IMR-90 (cell line): ENCODE measurements around the gene TRIM32.

Source experiments
- FOS ChIP-seq: fragments of 150-350 bp; IDR thresholded peaks from 2 replicates; pipeline ENCODE4 v1.6.1; 2016; ENCODE audit warnings: low read depth, low read length
- MAFK ChIP-seq: IDR thresholded peaks from 2 replicates; pipeline ENCODE4 v1.6.1; 2012; ENCODE audit warnings: low read depth, low read length, improper control_type of control experiment
- MAZ ChIP-seq: IDR thresholded peaks from 2 replicates; pipeline ENCODE4 v1.6.1; 2012; ENCODE audit warnings: low read depth, mild to moderate bottlenecking, low read length, improper control_type of control experiment, moderate library complexity, borderline replicate concordance
- POLR2A ChIP-seq: IDR thresholded peaks from 2 replicates; pipeline ENCODE4 v1.6.1; 2012; ENCODE audit warnings: mild to moderate bottlenecking, low read depth, low read length
- SMC3 ChIP-seq: fragments of 150-350 bp; IDR thresholded peaks from 2 replicates; pipeline ENCODE4 v1.6.1; 2016; ENCODE audit warnings: low read depth, mild to moderate bottlenecking, antibody characterized with exemption, low read length, moderate library complexity
- USF2 ChIP-seq: fragments of 150-350 bp; IDR thresholded peaks from 2 replicates; pipeline ENCODE4 v1.6.1; 2017; ENCODE audit warnings: mild to moderate bottlenecking, antibody characterized with exemption, low read length, low read depth
- TF ChIP-seq, protein P1 (sequence below): conservative IDR thresholded peaks from 2 replicates; pipeline ENCODE4 v1.5.1; 2012; ENCODE audit warnings: mild to moderate bottlenecking, low read depth, low read length, improper control_type of control experiment

DNA sequence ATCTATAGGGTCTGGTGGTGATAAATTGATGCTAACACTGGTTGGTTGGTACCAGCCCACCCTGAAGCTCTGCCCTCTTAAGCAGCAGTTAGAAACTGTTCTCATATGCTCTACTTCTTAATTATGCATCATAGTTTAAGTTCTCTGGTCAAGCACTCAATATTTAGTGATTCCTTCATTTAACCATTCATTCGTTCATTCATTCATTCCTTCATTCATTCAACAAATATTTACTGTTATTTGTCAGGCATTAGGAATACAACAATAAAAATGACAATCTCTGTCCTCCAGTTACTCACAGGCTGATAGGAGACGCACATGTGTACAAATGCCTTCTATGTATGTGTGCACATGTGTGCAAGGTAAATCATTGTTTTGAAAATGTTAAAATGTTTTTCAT lies 54.6 kb downstream of the TRIM32 start:
- TF ChIP-seq, protein P1, sequence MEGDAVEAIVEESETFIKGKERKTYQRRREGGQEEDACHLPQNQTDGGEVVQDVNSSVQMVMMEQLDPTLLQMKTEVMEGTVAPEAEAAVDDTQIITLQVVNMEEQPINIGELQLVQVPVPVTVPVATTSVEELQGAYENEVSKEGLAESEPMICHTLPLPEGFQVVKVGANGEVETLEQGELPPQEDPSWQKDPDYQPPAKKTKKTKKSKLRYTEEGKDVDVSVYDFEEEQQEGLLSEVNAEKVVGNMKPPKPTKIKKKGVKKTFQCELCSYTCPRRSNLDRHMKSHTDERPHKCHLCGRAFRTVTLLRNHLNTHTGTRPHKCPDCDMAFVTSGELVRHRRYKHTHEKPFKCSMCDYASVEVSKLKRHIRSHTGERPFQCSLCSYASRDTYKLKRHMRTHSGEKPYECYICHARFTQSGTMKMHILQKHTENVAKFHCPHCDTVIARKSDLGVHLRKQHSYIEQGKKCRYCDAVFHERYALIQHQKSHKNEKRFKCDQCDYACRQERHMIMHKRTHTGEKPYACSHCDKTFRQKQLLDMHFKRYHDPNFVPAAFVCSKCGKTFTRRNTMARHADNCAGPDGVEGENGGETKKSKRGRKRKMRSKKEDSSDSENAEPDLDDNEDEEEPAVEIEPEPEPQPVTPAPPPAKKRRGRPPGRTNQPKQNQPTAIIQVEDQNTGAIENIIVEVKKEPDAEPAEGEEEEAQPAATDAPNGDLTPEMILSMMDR, result no peak
- TF ChIP-seq SMC3, result no peak
- TF ChIP-seq MAFK, result no peak
- TF ChIP-seq FOS, result no peak
- TF ChIP-seq USF2, result no peak
- no peak for TF ChIP-seq POLR2A
- TF ChIP-seq MAZ, result no peak
